Activated CD8-positive, alpha-beta T cell treated with anti-CD3 and anti-CD28 coated beads for 36 hours (primary cell): ENCODE results near the gene CENPP. TPM values are rescaled to one million over a fixed set of nuclear protein-coding genes. Genes with fewer than 3 reads are reported as not detected.

Experiments
- ATAC-seq: fragments of 200-7000 bp; cut with Tn5 transposase; one replicate; pipeline ENCODE4 v1.10.0; 2021; ENCODE audit warnings: mild to moderate bottlenecking, moderate library complexity
- CTCF ChIA-PET: fragments of 350-600 bp; sonication (Branson Sonifier 250); formaldehyde crosslinking; loops from one replicate; lab custom pipeline; 2021; ENCODE audit warnings: antibody characterized with exemption; lab: Charles Lee
- POLR2A ChIA-PET: fragments of 350-600 bp; sonication (Branson Sonifier 250); formaldehyde crosslinking; loops from one replicate; lab custom pipeline; 2021; ENCODE audit warnings: antibody characterized with exemption; lab: Charles Lee
- DNase-seq: peaks from one replicate; pipeline ENCODE4 v3.0.0-alpha.2; 2020
- H3K27ac Mint-ChIP-seq: one replicate; pipeline ENCODE4 v1.8.0; 2021; ENCODE audit warnings: mild to moderate bottlenecking, mixed read lengths
- H3K27me3 Mint-ChIP-seq: one replicate; pipeline ENCODE4 v1.8.0; 2021; ENCODE audit warnings: mixed read lengths
- H3K36me3 Mint-ChIP-seq: one replicate; pipeline ENCODE4 v1.8.0; 2021; ENCODE audit warnings: low read depth, mixed read lengths
- H3K4me1 Mint-ChIP-seq: one replicate; pipeline ENCODE4 v1.8.0; 2021; ENCODE audit warnings: low read depth, mixed read lengths
- H3K4me3 Mint-ChIP-seq: one replicate; pipeline ENCODE4 v1.8.0; 2021; ENCODE audit warnings: mild to moderate bottlenecking, moderate library complexity, mixed read lengths
- H3K9me3 Mint-ChIP-seq: one replicate; pipeline ENCODE4 v1.8.0; 2021; ENCODE audit warnings: mixed read lengths
- CTCF ChIP-seq: fragments of 200-600 bp; IDR thresholded peaks from one replicate; pipeline ENCODE4 v1.8.0; 2022; ENCODE audit warnings: antibody characterized with exemption, mild to moderate bottlenecking
- intact Hi-C: fragments of 100-400 bp; cut with micrococcal nuclease; formaldehyde crosslinking; loops from one replicate; pipeline ENCODE4 v1.10.0; 2022
- total RNA-seq, 2 experiments: library from RNA; stranded (reverse); gene quantifications; one replicate each; pipeline ENCODE4 v1.2.3, GENCODE V29; 2021

The CENPP gene
- total RNA-seq, 2 experiments from 2014 or later = 22.5 to 28.7 TPM

GRCh38 chr9:92632641-92633040, 306.9 kb downstream of the CENPP start:
- intact Hi-C loops = loop anchor here (10.0 kb wide), 1 partner anchor 308 kb away; the partner anchor contains the start of genes CENPP and NOL8
- CTCF ChIA-PET = interaction anchor here (1.4 to 2.5 kb wide), 2 partner anchors 492 to 493 kb away, joined by 6 to 14 read pairs; no protein-coding TSS in a partner anchor
- Mint-ChIP-seq H3K27ac (peak overlapping the region; percentile 8), H3K4me3 (no peak overlapping the region), H3K4me1 (peaks cover 14% of the 10 kb centered on the region), H3K27me3 (no peaks in the 10 kb centered on the region), H3K36me3 (peaks cover 51% of the 10 kb centered on the region), H3K9me3 (no peaks in the 10 kb centered on the region)
- ATAC-seq = no peak
- TF ChIP-seq CTCF = no peak
- POLR2A ChIA-PET = no interaction called here
- no peak for DNase-seq

GRCh38 chr9:92633614-92634278, 308.0 kb downstream of the CENPP start:
- CTCF ChIA-PET = interaction anchor here (0.9 to 2.5 kb wide), 8 partner anchors 11 to 494 kb away, joined by 3 to 14 read pairs (median 4); partner anchors contain the start of gene IPPK
- no peak overlapping the region for H3K4me3 Mint-ChIP-seq
- TF ChIP-seq CTCF = no peak
- H3K4me1 Mint-ChIP-seq = peaks cover 14% of the 10 kb centered on the region
- no peaks in the 10 kb centered on the region for H3K9me3 Mint-ChIP-seq
- intact Hi-C loops = loop anchor here (10.0 kb wide), 1 partner anchor 309 kb away; the partner anchor contains the start of genes CENPP and NOL8
- H3K27ac Mint-ChIP-seq = no peak overlapping the region
- DNase-seq (no peak), ATAC-seq (no peak)
- H3K36me3 Mint-ChIP-seq = peaks cover 47% of the 10 kb centered on the region
- H3K27me3 Mint-ChIP-seq = no peaks in the 10 kb centered on the region
- POLR2A ChIA-PET = no interaction called here

- ChIA-PET CTCF (interaction anchor here (0.7 to 2.5 kb wide), 9 partner anchors 10 to 495 kb away, joined by 3 to 14 read pairs (median 3); partner anchors contain the start of gene IPPK), POLR2A (no interaction called here)
- no peaks in the 10 kb centered on the region for H3K9me3 Mint-ChIP-seq
- H3K4me3 Mint-ChIP-seq = no peak overlapping the region
- no peak overlapping the region for H3K27ac Mint-ChIP-seq
- peak; percentile 52 for ATAC-seq
- H3K27me3 Mint-ChIP-seq = no peaks in the 10 kb centered on the region
- peaks cover 45% of the 10 kb centered on the region for H3K36me3 Mint-ChIP-seq
- H3K4me1 Mint-ChIP-seq = peaks cover 14% of the 10 kb centered on the region
- DNase-seq = peak; percentile 80
- peak; percentile 74 for TF ChIP-seq CTCF
- intact Hi-C loops = loop anchor here (10.0 kb wide), 1 partner anchor 310 kb away; the partner anchor contains the start of genes CENPP and NOL8
Observed at GRCh38 chr9:92634712-92635605, 309.2 kb downstream of the CENPP start.

GRCh38 chr9:92635760-92636159, 310.0 kb downstream of the CENPP start:
- Mint-ChIP-seq H3K4me3 (no peak overlapping the region), H3K4me1 (peaks cover 14% of the 10 kb centered on the region), H3K9me3 (no peaks in the 10 kb centered on the region), H3K27ac (no peak overlapping the region), H3K36me3 (peaks cover 43% of the 10 kb centered on the region), H3K27me3 (no peaks in the 10 kb centered on the region)
- ATAC-seq = no peak
- intact Hi-C loops = loop anchor here (10.0 kb wide), 1 partner anchor 311 kb away; the partner anchor contains the start of genes CENPP and NOL8
- no peak for TF ChIP-seq CTCF
- no peak for DNase-seq
- ChIA-PET POLR2A (interaction anchor here (0.6 kb wide), 1 partner anchor 403 kb away, joined by 3 read pairs; no protein-coding TSS in a partner anchor), CTCF (no interaction called here)
